ENCODE data around the gene PRSS8.
"Not testable (repeated sequence)": the region's sequence is repeated elsewhere in the genome, so short reads cannot be mapped to it uniquely, and the experiment has no call there.

PRSS8 gene

DNA sequence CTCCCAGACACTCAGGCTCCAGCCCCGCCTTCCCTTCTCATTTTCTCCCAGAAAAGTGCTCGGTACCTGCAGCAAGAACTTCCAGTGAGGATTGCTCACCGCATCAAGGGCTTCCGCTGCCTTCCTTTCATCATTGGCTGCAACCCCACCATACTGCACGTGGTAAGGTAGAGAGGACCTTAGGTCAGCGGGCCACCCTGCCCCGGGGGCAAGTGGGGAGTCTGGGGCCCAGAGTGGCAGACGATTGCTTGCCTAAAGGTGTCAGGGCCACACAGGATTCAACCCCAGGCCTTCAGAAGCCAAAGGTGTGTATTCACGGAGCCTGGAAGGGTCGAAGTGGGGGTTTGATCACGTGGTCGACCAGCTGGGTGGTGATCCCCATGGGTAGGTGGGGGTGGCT lies 25.9 kb downstream of the PRSS8 start:
- Histone ChIP-seq H3K9me3 (ENCODE audit: control insufficient read depth, low read length) (no peaks in the 10 kb centered on the region), H3K4me3 (ENCODE audit: extremely low read depth, insufficient read depth, low read length, poor library complexity, severe bottlenecking) (peak overlapping the region; percentile 90), H3K36me3 (ENCODE audit: control insufficient read depth, insufficient read depth, low read length) (peaks cover 41% of the 10 kb centered on the region), H3K4me1 (ENCODE audit: control insufficient read depth, insufficient read depth, low read length, poor library complexity, severe bottlenecking) (peaks cover 4% of the 10 kb centered on the region), H3K27ac (ENCODE audit: low read depth, low read length, severe bottlenecking) (no peak overlapping the region)
- 92 to 98% methylated on average over 10 to 12 of the region's 12 CpGs for WGBS, 2 experiments (ENCODE audit: insufficient coverage in 2 of 2)

DNA sequence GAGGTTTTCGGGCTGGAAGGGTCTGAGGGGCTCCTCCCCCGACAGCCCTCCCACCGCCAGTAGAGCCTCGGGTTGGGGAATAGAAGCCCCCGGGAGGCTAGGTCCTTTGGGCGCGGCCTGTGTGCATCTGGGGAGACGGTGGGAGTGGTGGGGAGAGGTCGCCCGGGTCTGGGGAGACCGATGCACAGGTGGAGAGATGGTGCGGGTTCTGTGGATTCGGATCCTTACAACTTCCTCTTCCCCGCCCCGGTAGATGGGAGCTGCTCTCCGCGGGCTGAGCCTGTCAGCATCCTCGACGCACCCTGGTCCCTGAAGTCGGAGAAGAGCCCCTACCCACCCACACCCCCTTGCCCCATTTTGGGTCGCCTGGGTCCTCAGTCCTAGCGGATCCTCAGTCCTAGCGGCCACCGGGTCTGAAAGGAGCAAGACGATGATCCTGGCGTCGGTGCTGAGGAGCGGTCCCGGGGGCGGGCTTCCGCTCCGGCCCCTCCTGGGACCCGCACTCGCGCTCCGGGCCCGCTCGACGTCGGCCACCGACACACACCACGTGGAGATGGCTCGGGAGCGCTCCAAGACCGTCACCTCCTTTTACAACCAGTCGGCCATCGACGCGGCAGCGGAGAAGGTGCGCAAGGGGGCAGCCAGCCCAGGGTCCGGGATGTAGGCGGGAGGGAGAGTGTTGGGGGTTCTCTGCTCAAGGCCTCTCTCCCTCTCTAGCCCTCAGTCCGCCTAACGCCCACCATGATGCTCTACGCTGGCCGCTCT lies 26.6 kb downstream of the PRSS8 start:
- 70 to 84% methylated on average over 36 to 47 of the region's 57 CpGs for WGBS, 2 experiments (ENCODE audit: insufficient coverage in 2 of 2)
- Histone ChIP-seq H3K36me3 (ENCODE audit: control insufficient read depth, insufficient read depth, low read length) (peaks cover 40% of the 10 kb centered on the region), H3K9me3 (ENCODE audit: control insufficient read depth, low read length) (no peaks in the 10 kb centered on the region), H3K4me1 (ENCODE audit: control insufficient read depth, insufficient read depth, low read length, poor library complexity, severe bottlenecking) (peaks cover 4% of the 10 kb centered on the region), H3K4me3 (ENCODE audit: extremely low read depth, insufficient read depth, low read length, poor library complexity, severe bottlenecking) (peak overlapping the region; percentile 90), H3K27ac (ENCODE audit: low read depth, low read length, severe bottlenecking) (no peak overlapping the region)

- H3K27ac ChIP-seq (ENCODE audit: low read depth, low read length, severe bottlenecking) = no peak within 1 kb of the TSS
Measured at GRCh38 chr16:31108035-31108793, 27.3 kb downstream of the PRSS8 start, which contains the start of gene BCKDK. TSS of gene BCKDK (plus strand) at chr16:31108386. CDS start at chr16:31109224, 838 bp downstream.

DNA sequence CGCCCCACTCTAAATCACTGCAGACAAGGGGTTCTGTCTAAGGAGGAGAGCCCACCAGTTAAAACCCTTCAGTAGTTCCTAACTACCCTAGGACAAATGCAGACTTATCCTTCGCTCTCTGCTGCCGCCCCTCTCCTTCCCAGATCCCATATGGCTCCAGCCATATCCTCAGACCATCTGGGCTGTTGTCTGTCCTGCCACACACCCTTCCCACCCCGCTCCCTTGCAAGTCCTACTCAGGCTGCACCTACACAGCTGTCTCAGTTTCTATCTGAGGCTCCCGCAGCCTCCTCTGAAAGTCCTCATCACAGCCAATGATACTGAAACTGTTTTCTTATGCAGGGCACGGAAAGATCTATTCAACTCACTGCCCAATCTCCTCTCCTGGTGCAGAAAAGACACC lies 28.1 kb downstream of the PRSS8 start:
- Histone ChIP-seq H3K36me3 (ENCODE audit: control insufficient read depth, insufficient read depth, low read length) (peaks cover 31% of the 10 kb centered on the region), H3K9me3 (ENCODE audit: control insufficient read depth, low read length) (no peaks in the 10 kb centered on the region), H3K27ac (ENCODE audit: low read depth, low read length, severe bottlenecking) (no peak overlapping the region), H3K4me1 (ENCODE audit: control insufficient read depth, insufficient read depth, low read length, poor library complexity, severe bottlenecking) (peaks cover 4% of the 10 kb centered on the region), H3K4me3 (ENCODE audit: extremely low read depth, insufficient read depth, low read length, poor library complexity, severe bottlenecking) (no peak overlapping the region)
- 91% methylated on average over 5 to 6 of the region's 6 CpGs for WGBS, 2 experiments (ENCODE audit: insufficient coverage in 2 of 2)

More at GRCh38 chr16:31108035-31108793, 27.3 kb downstream of the PRSS8 start, which contains the start of gene BCKDK:
- peaks cover 37% of the 10 kb centered on the region for H3K36me3 ChIP-seq (ENCODE audit: control insufficient read depth, insufficient read depth, low read length)
- 8% methylated on average over 44 to 50 of the region's 68 CpGs for WGBS, 2 experiments (ENCODE audit: insufficient coverage in 2 of 2)
- H3K4me1 ChIP-seq (ENCODE audit: control insufficient read depth, insufficient read depth, low read length, poor library complexity, severe bottlenecking) = peaks cover 4% of the 10 kb centered on the region
- H3K4me3 ChIP-seq (ENCODE audit: extremely low read depth, insufficient read depth, low read length, poor library complexity, severe bottlenecking) = peak within 1 kb of the TSS; percentile 90
- H3K9me3 ChIP-seq (ENCODE audit: control insufficient read depth, low read length) = no peaks in the 10 kb centered on the region

- H3K4me1 ChIP-seq (ENCODE audit: control insufficient read depth, insufficient read depth, low read length, poor library complexity, severe bottlenecking) = peaks cover 4% of the 10 kb centered on the region
- H3K4me3 ChIP-seq (ENCODE audit: extremely low read depth, insufficient read depth, low read length, poor library complexity, severe bottlenecking) = no peak overlapping the region
- peaks cover 24% of the 10 kb centered on the region for H3K36me3 ChIP-seq (ENCODE audit: control insufficient read depth, insufficient read depth, low read length)
- H3K27ac ChIP-seq (ENCODE audit: low read depth, low read length, severe bottlenecking) = no peak overlapping the region
- 92 to 95% methylated on average over 23 of the region's 28 CpGs for WGBS, 2 experiments (ENCODE audit: insufficient coverage in 2 of 2)
- H3K9me3 ChIP-seq (ENCODE audit: control insufficient read depth, low read length) = no peaks in the 10 kb centered on the region
Measured at GRCh38 chr16:31106509-31107464, 28.7 kb downstream of the PRSS8 start.

- no peaks in the 10 kb centered on the region for H3K9me3 ChIP-seq (ENCODE audit: control insufficient read depth, low read length)
- no peak overlapping the region for H3K27ac ChIP-seq (ENCODE audit: low read depth, low read length, severe bottlenecking)
- peaks cover 4% of the 10 kb centered on the region for H3K4me1 ChIP-seq (ENCODE audit: control insufficient read depth, insufficient read depth, low read length, poor library complexity, severe bottlenecking)
- no peak overlapping the region for H3K4me3 ChIP-seq (ENCODE audit: extremely low read depth, insufficient read depth, low read length, poor library complexity, severe bottlenecking)
- peaks cover 13% of the 10 kb centered on the region for H3K36me3 ChIP-seq (ENCODE audit: control insufficient read depth, insufficient read depth, low read length)
- WGBS, 2 experiments (ENCODE audit: insufficient coverage in 2 of 2) = 38 to 46% methylated on average over 24 of the region's 33 CpGs
Measured at GRCh38 chr16:31105677-31106213, 29.8 kb downstream of the PRSS8 start.

DNA sequence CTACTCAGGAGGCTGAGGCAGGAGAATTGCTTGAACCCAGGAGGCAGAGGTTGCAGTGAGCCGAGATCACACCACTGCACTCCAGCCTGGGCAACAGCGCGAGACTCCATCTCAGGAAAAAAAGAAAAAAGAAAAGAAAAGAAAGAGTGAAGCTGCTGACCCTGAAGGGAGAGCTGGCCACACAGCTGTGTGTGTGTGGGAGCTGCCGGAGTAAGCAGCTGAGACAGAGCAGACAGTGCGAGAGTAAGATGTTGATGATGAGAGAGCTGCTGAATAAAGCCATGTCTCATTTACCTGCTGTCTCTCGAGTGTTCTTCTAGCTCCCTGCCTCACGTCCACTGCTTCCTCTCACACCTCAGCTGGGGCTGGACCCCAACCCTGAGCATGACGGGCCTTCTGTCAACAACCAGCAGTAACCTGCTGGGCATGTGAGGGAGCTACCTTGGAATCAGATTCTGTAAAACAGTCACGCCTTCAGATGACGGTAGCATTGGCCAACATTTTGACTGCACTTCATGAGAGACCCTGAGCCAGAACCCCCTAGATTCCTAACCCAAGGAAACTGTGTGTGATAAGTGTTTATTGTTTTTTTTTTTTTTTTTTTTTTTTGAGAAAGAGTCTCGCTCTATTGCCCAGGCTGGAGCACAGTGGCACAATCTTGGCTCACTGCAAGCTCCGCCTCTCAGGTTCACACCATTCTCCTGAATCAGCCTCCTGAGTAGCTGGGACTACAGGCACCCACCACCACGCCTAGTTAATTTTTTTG lies 34.5 kb downstream of the PRSS8 start:
- not testable (repeated sequence) for H3K36me3 ChIP-seq (ENCODE audit: control insufficient read depth, insufficient read depth, low read length)
- WGBS, 2 experiments (ENCODE audit: insufficient coverage in 2 of 2) = 55 to 77% methylated on average over 4 to 9 of the region's 13 CpGs

GRCh38 chr16:31099860-31100638 lies 35.5 kb downstream of the PRSS8 start:
- no peaks in the 10 kb centered on the region for H3K4me1 ChIP-seq (ENCODE audit: control insufficient read depth, insufficient read depth, low read length, poor library complexity, severe bottlenecking)
- H3K36me3 ChIP-seq (ENCODE audit: control insufficient read depth, insufficient read depth, low read length) = no peaks in the 10 kb centered on the region
- no peaks in the 10 kb centered on the region for H3K9me3 ChIP-seq (ENCODE audit: control insufficient read depth, low read length)
- WGBS, 2 experiments (ENCODE audit: insufficient coverage in 2 of 2) = 76 to 81% methylated on average over 4 of the region's 4 CpGs
- no peak overlapping the region for H3K27ac ChIP-seq (ENCODE audit: low read depth, low read length, severe bottlenecking)
- no peak overlapping the region for H3K4me3 ChIP-seq (ENCODE audit: extremely low read depth, insufficient read depth, low read length, poor library complexity, severe bottlenecking)

More for the DNA sequence above, 34.5 kb downstream of the PRSS8 start:
- not testable (repeated sequence) for H3K9me3 ChIP-seq (ENCODE audit: control insufficient read depth, low read length); H3K4me1 ChIP-seq (ENCODE audit: control insufficient read depth, insufficient read depth, low read length, poor library complexity, severe bottlenecking); H3K4me3 ChIP-seq (ENCODE audit: extremely low read depth, insufficient read depth, low read length, poor library complexity, severe bottlenecking); H3K27ac ChIP-seq (ENCODE audit: low read depth, low read length, severe bottlenecking)

DNA sequence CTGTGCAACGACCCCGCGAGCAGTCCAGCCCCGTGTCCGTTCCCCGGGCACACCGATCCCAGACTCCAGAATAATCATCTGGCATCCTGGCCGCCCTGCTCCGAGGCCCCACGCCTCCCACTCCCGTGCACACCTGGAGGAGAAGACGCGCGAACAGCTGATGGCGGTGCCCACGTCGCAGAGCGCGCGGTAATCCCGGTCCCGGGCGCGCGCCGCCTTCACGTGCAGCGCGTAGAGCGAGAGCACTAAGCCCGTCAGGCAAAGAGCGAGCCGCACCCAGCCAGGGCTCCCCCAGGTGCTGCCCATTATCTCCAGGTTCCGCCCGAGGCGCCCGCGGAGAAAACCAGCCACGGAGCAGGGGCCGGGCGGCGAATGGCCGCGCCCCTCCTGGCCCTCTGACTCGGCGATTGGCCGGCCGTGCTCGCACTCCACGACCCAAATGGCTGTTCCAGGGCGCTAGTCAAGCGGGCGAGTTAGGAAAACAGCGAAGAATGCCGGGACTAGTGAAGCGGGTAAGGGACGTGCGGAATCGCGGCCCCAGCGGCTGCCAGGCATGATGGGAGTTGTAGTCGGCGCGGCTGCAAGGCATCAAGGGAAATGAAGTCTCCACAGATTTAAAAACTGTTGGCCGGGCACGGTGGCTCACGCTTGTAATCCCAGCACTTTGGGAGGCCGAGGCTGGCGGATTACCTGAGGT lies 41.0 kb downstream of the PRSS8 start, which contains the start of gene VKORC1:
VKORC1 (minus strand) TSS at position 374 of the 697 bp plus-strand sequence; CDS start at position 306, 68 bp downstream.
- H3K36me3 ChIP-seq (ENCODE audit: control insufficient read depth, insufficient read depth, low read length) = peaks cover 26% of the 10 kb centered on the region
- H3K9me3 ChIP-seq (ENCODE audit: control insufficient read depth, low read length) = no peaks in the 10 kb centered on the region
- peak within 1 kb of the TSS; percentile 94 for H3K4me3 ChIP-seq (ENCODE audit: extremely low read depth, insufficient read depth, low read length, poor library complexity, severe bottlenecking)
- peak within 1 kb of the TSS; percentile 78 for H3K27ac ChIP-seq (ENCODE audit: low read depth, low read length, severe bottlenecking)
- H3K4me1 ChIP-seq (ENCODE audit: control insufficient read depth, insufficient read depth, low read length, poor library complexity, severe bottlenecking) = peaks cover 7% of the 10 kb centered on the region
- WGBS, 2 experiments (ENCODE audit: insufficient coverage in 2 of 2) = 1% methylated on average over 61 to 65 of the region's 69 CpGs
